ENCODE data around the gene ITGA7.

- no peak for TF ChIP-seq CTCF (IDR thresholded peaks at IDR 0.05)
- no peak for TF ChIP-seq POLR2A (IDR thresholded peaks at IDR 0.05)
Measured at GRCh38 chr12:55712700-55713415, 5.2 kb upstream of the ITGA7 start.
